CD4-positive, alpha-beta T cell treated with Interleukin-12 subunit alpha and Interleukin-12 subunit beta, for 1 hour (primary cell): ENCODE results near the gene AMBRA1.
"Not testable (repeated sequence)": the region's sequence is repeated elsewhere in the genome, so short reads cannot be mapped to it uniquely, and the experiment has no call there.

Experiments used
- DNase-seq: peaks from one replicate; pipeline ENCODE4 v3.0.0-alpha.2; 2020

Gene AMBRA1

GRCh38 chr11:46533396-46534100, 60.3 kb downstream of the AMBRA1 start:
- no peak for DNase-seq

GRCh38 chr11:46529928-46530574, 63.8 kb downstream of the AMBRA1 start:
- no peak for DNase-seq

GRCh38 chr11:46529095-46529905, 64.5 kb downstream of the AMBRA1 start:
- DNase-seq, result peak; percentile 76

GRCh38 chr11:46528445-46529094, 65.3 kb downstream of the AMBRA1 start:
- DNase-seq, result no peak

GRCh38 chr11:46527591-46528130, 66.2 kb downstream of the AMBRA1 start:
- DNase-seq, result no peak

GRCh38 chr11:46526216-46527215, 67.3 kb downstream of the AMBRA1 start:
- DNase-seq, result no peak

- no peak for DNase-seq
Measured at GRCh38 chr11:46524201-46524770, 69.5 kb downstream of the AMBRA1 start.

GRCh38 chr11:46523290-46523689, 70.5 kb downstream of the AMBRA1 start:
- DNase-seq, result no peak

- DNase-seq, result no peak
Measured at GRCh38 chr11:46522682-46523281, 71.0 kb downstream of the AMBRA1 start.

GRCh38 chr11:46521961-46522681, 71.7 kb downstream of the AMBRA1 start:
- DNase-seq, result no peak

- no peak for DNase-seq
Measured at GRCh38 chr11:46520971-46521745, 72.7 kb downstream of the AMBRA1 start.

GRCh38 chr11:46519351-46519750, 74.5 kb downstream of the AMBRA1 start:
- DNase-seq, result no peak

- not testable (repeated sequence) for DNase-seq
Measured at GRCh38 chr11:46518928-46519327, 74.9 kb downstream of the AMBRA1 start.

GRCh38 chr11:46514370-46514769, 79.5 kb downstream of the AMBRA1 start:
- no peak for DNase-seq

GRCh38 chr11:46513934-46514342, 79.9 kb downstream of the AMBRA1 start:
- no peak for DNase-seq

GRCh38 chr11:46512261-46512881, 81.5 kb downstream of the AMBRA1 start:
- DNase-seq, result no peak

- DNase-seq, result no peak
Measured at GRCh38 chr11:46511342-46511741, 82.5 kb downstream of the AMBRA1 start.

- DNase-seq, result no peak
Measured at GRCh38 chr11:46508360-46508759, 85.5 kb downstream of the AMBRA1 start.

GRCh38 chr11:46506483-46506791, 87.4 kb downstream of the AMBRA1 start:
- no peak for DNase-seq
